GM19099 (cell line): Measurements from ENCODE around the gene VPS13D.

Source experiments
- POLR2A ChIP-seq: IDR thresholded peaks from 3 replicates; pipeline ENCODE4 v1.6.1; 2011; ENCODE audit warnings: low read depth; ENCODE audit not compliant: insufficient read length; ENCODE audit errors: extremely low read depth

The VPS13D gene

GRCh38 chr1:12244078-12244477 is 14.2 kb downstream of the VPS13D start:
- TF ChIP-seq POLR2A: no peak

GRCh38 chr1:12244585-12244984 is 14.8 kb downstream of the VPS13D start:
- TF ChIP-seq POLR2A: no peak

- no peak for TF ChIP-seq POLR2A
These were observed 15.3 kb downstream of the VPS13D start for GRCh38 chr1:12245116-12245515.

GRCh38 chr1:12245733-12246132 is 15.9 kb downstream of the VPS13D start:
- no peak for TF ChIP-seq POLR2A

- TF ChIP-seq POLR2A: no peak
These were observed 16.8 kb downstream of the VPS13D start for GRCh38 chr1:12246584-12246983.

GRCh38 chr1:12249181-12249580 is 19.4 kb downstream of the VPS13D start:
- TF ChIP-seq POLR2A: no peak

GRCh38 chr1:12249748-12250147 is 19.9 kb downstream of the VPS13D start:
- no peak for TF ChIP-seq POLR2A

- TF ChIP-seq POLR2A: no peak
These were observed 21.6 kb downstream of the VPS13D start for GRCh38 chr1:12251442-12251841.

- no peak for TF ChIP-seq POLR2A
These were observed 26.1 kb downstream of the VPS13D start for GRCh38 chr1:12255913-12256312.

- no peak for TF ChIP-seq POLR2A
These were observed 28.4 kb downstream of the VPS13D start for GRCh38 chr1:12258272-12258671.

- TF ChIP-seq POLR2A: no peak
These were observed 39.5 kb downstream of the VPS13D start for GRCh38 chr1:12269351-12269750.

- no peak for TF ChIP-seq POLR2A
These were observed 41.2 kb downstream of the VPS13D start for GRCh38 chr1:12271033-12271432.

- no peak for TF ChIP-seq POLR2A
These were observed 42.9 kb downstream of the VPS13D start for GRCh38 chr1:12272770-12273169.

- no peak for TF ChIP-seq POLR2A
These were observed 45.5 kb downstream of the VPS13D start for GRCh38 chr1:12275370-12275769.

- no peak for TF ChIP-seq POLR2A
These were observed 46.4 kb downstream of the VPS13D start for GRCh38 chr1:12276225-12276624.

GRCh38 chr1:12279003-12279402 is 49.2 kb downstream of the VPS13D start:
- no peak for TF ChIP-seq POLR2A

GRCh38 chr1:12279728-12280464 is 50.1 kb downstream of the VPS13D start:
- TF ChIP-seq POLR2A: no peak
